Activated effector memory CD4-positive, alpha-beta T cell treated with Interleukin-2 at 50 U/mL for 16 hours (primary cell): Measurements from ENCODE around the gene DESI2.

Experiments used
- DNase-seq: peaks from one replicate; pipeline ENCODE4 v3.0.0-alpha.2; 2020

DESI2 gene

GRCh38 chr1:244652623-244653438 is at the start of gene DESI2:
Gene DESI2, plus strand, starts transcription at chr1:244653126. Its CDS starts 188 bp downstream, at chr1:244653314.
- DNase-seq: peak; percentile 97

- DNase-seq: no peak
Measured at GRCh38 chr1:244603498-244603897, 49.4 kb upstream of the DESI2 start.

- no peak for DNase-seq
Measured at GRCh38 chr1:244605835-244606370, 47.0 kb upstream of the DESI2 start.

- no peak for DNase-seq
Measured at GRCh38 chr1:244614113-244614836, 38.7 kb upstream of the DESI2 start.

GRCh38 chr1:244614879-244615278 is 38.0 kb upstream of the DESI2 start:
- DNase-seq: no peak

GRCh38 chr1:244615301-244615700 is 37.6 kb upstream of the DESI2 start:
- DNase-seq: no peak

- DNase-seq: no peak
Measured at GRCh38 chr1:244626709-244627108, 26.2 kb upstream of the DESI2 start.

- DNase-seq: no peak
Measured at GRCh38 chr1:244628789-244629188, 24.1 kb upstream of the DESI2 start.

- DNase-seq: no peak
Measured at GRCh38 chr1:244633140-244633539, 19.8 kb upstream of the DESI2 start.

- no peak for DNase-seq
Measured at GRCh38 chr1:244634546-244634945, 18.4 kb upstream of the DESI2 start.

GRCh38 chr1:244636488-244637259 is 16.3 kb upstream of the DESI2 start:
- no peak for DNase-seq

- no peak for DNase-seq
Measured at GRCh38 chr1:244639561-244639960, 13.4 kb upstream of the DESI2 start.

GRCh38 chr1:244640917-244641316 is 12.0 kb upstream of the DESI2 start:
- DNase-seq: no peak

- DNase-seq: no peak
Measured at GRCh38 chr1:244642526-244642925, 10.4 kb upstream of the DESI2 start.

- no peak for DNase-seq
Measured at GRCh38 chr1:244642988-244643387, 9.9 kb upstream of the DESI2 start.

- no peak for DNase-seq
Measured at GRCh38 chr1:244645414-244645813, 7.5 kb upstream of the DESI2 start.

GRCh38 chr1:244645890-244646289 is 7.0 kb upstream of the DESI2 start:
- no peak for DNase-seq

- DNase-seq: no peak
Measured at GRCh38 chr1:244647819-244648218, 5.1 kb upstream of the DESI2 start.

- no peak for DNase-seq
Measured at GRCh38 chr1:244651956-244652622, 837 bp upstream of the DESI2 start.

GRCh38 chr1:244653439-244654107 is 647 bp downstream of the DESI2 start:
- no peak for DNase-seq

- DNase-seq: no peak
Measured at GRCh38 chr1:244654108-244655038, 1.4 kb downstream of the DESI2 start.
